Measurements from ENCODE around the gene DNAJB2. TPM values are rescaled to one million over a fixed set of nuclear protein-coding genes. Genes with fewer than 3 reads are reported as not detected.
A peak's percentile ranks its signal among the peaks of the same experiment; 100 is the strongest.
"Not testable (repeated sequence)": the region's sequence is repeated elsewhere in the genome, so short reads cannot be mapped to it uniquely, and the experiment has no call there.

The DNAJB2 gene
- total RNA-seq, 3 donors from 2014 or later: 49.9 to 88.3 (median 59.0) TPM

- H3K4me3 ChIP-seq: peak overlapping the region; percentile 55 to 76 (median 69)
- no peak for DNase-seq (ENCODE audit: low spot score in 2 of 2)
- H3K4me1 ChIP-seq: peaks cover 19 to 23% of the 10 kb centered on the region in 2 donors
- TF ChIP-seq, protein P1, sequence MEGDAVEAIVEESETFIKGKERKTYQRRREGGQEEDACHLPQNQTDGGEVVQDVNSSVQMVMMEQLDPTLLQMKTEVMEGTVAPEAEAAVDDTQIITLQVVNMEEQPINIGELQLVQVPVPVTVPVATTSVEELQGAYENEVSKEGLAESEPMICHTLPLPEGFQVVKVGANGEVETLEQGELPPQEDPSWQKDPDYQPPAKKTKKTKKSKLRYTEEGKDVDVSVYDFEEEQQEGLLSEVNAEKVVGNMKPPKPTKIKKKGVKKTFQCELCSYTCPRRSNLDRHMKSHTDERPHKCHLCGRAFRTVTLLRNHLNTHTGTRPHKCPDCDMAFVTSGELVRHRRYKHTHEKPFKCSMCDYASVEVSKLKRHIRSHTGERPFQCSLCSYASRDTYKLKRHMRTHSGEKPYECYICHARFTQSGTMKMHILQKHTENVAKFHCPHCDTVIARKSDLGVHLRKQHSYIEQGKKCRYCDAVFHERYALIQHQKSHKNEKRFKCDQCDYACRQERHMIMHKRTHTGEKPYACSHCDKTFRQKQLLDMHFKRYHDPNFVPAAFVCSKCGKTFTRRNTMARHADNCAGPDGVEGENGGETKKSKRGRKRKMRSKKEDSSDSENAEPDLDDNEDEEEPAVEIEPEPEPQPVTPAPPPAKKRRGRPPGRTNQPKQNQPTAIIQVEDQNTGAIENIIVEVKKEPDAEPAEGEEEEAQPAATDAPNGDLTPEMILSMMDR (IDR thresholded peaks at IDR 0.05): no peak
- intact Hi-C loops (cut with DNase I; ENCODE audit: low total_unique reads): no loop called here
- H3K9me3 ChIP-seq: no peaks in the 10 kb centered on the region
- peak overlapping the region; percentile 93 to 98 for H3K27ac ChIP-seq
- no peaks in the 10 kb centered on the region for H3K27me3 ChIP-seq
- H3K36me3 ChIP-seq: no peaks in the 10 kb centered on the region
These were observed 26.6 kb upstream of the DNAJB2 start for GRCh38 chr2:219252570-219252899.

- intact Hi-C loops (cut with DNase I; ENCODE audit: low total_unique reads): no loop called here
- TF ChIP-seq, protein P1 (IDR thresholded peaks at IDR 0.05): no peak
- TF ChIP-seq POLR2AphosphoS5 (IDR thresholded peaks at IDR 0.05): no peak
- TF ChIP-seq POLR2A (IDR thresholded peaks at IDR 0.05): no peak
- H3K4me1 ChIP-seq: peaks cover 17 to 18% of the 10 kb centered on the region in 2 donors
These were observed 26.0 kb upstream of the DNAJB2 start, which contains the start of gene TUBA4B for GRCh38 chr2:219252900-219253752. TSS of gene TUBA4B (plus strand) at chr2:219253243. CDS start at chr2:219253408, 165 bp downstream.

GRCh38 chr2:219253753-219254589 is 25.2 kb upstream of the DNAJB2 start, which contains the start of gene TUBA4A:
TSS of gene TUBA4A (minus strand) at chr2:219253918. CDS start at chr2:219253858, 60 bp downstream.
- peak; percentile 85 for DNase-seq (ENCODE audit: low spot score in 2 of 2)
- Histone ChIP-seq H3K27me3 (no peaks in the 10 kb centered on the region), H3K9me3 (no peaks in the 10 kb centered on the region), H3K4me3 (peak within 1 kb of the TSS; percentile 55 to 76 (median 69)), H3K27ac (peak within 1 kb of the TSS; percentile 93 to 98), H3K36me3 (no peaks in the 10 kb centered on the region), H3K4me1 (peaks cover 11% of the 10 kb centered on the region in 2 donors)
- TF ChIP-seq, protein P1 (IDR thresholded peaks at IDR 0.05): peak in 2 of 3 donors; percentile 25 to 27
- peak; percentile 83 for TF ChIP-seq POLR2A (IDR thresholded peaks at IDR 0.05)
- TF ChIP-seq POLR2AphosphoS5 (IDR thresholded peaks at IDR 0.05): peak; percentile 65 to 86 (median 67)
- intact Hi-C loops (cut with DNase I; ENCODE audit: low total_unique reads): no loop called here

More at GRCh38 chr2:219252900-219253752, 26.0 kb upstream of the DNAJB2 start, which contains the start of gene TUBA4B:
- Histone ChIP-seq H3K4me3 (peak within 1 kb of the TSS; percentile 55 to 76 (median 69)), H3K36me3 (no peaks in the 10 kb centered on the region), H3K9me3 (no peaks in the 10 kb centered on the region), H3K27me3 (no peaks in the 10 kb centered on the region), H3K27ac (peak within 1 kb of the TSS; percentile 93 to 98)
- no peak for DNase-seq (ENCODE audit: low spot score in 2 of 2)

DNA sequence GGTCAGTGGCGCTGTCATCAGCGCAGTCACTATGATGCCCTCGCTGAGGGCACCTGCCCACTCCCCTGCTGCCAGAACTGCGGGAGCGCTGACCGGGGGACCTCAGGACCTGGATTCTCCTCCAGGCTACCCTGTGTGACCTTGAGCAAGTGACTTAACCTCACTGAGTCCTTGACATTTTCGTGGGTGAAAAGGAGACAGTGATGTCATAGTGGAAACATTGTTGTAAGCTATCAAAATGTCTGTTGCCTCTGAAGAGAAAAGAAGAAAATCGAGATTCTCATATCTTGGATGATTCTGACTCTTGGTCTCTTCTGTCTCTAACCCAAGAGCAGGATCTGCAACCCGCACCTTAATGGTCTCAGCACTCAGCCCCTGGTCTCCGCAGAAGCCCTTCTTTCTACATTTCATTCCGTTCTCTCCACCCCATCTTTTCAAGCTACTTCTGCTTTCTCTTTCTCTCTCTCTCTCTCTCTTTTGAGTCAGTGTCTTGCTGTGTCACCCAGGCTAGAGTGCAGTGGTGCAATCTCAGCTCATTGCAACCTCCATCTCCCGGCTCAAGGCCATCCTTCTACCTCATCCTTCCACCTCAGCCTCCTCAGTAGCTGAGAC is 24.5 kb upstream of the DNAJB2 start:
- peak overlapping the region; percentile 93 to 98 for H3K27ac ChIP-seq
- peak overlapping the region; percentile 55 to 76 (median 69) for H3K4me3 ChIP-seq
- H3K4me1 ChIP-seq: peaks cover 9 to 11% of the 10 kb centered on the region in 2 donors
- intact Hi-C loops (cut with DNase I; ENCODE audit: low total_unique reads): no loop called here
- no peaks in the 10 kb centered on the region for H3K9me3 ChIP-seq
- TF ChIP-seq POLR2A (IDR thresholded peaks at IDR 0.05): no peak
- no peak for TF ChIP-seq POLR2AphosphoS5 (IDR thresholded peaks at IDR 0.05)
- TF ChIP-seq, protein P1 (IDR thresholded peaks at IDR 0.05): no peak
- H3K27me3 ChIP-seq: no peaks in the 10 kb centered on the region
- no peak for DNase-seq (ENCODE audit: low spot score in 2 of 2)
- H3K36me3 ChIP-seq: no peaks in the 10 kb centered on the region

DNA sequence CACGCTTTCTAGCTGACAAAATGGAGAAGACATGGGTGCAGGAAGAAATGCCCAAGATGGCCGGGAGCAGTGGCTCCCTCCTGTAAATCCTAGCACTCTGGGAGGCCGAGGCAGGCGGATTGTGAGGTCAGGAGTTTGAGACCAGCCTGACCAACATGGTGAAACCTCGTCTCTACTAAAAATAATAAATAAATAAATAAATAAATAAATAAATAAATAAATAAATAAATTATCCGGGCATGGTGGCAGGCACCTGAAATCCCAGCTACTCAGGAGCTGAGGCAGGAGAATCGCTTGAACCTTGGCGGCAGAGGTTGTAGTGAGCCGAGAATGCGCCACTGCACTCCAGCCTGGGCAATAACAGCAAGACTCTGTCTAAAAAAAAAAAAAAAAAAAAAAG is 20.2 kb upstream of the DNAJB2 start:
- H3K36me3 ChIP-seq; H3K4me1 ChIP-seq; H3K4me3 ChIP-seq; intact Hi-C loops (cut with DNase I; ENCODE audit: low total_unique reads); H3K27me3 ChIP-seq; H3K9me3 ChIP-seq; DNase-seq (ENCODE audit: low spot score in 2 of 2); H3K27ac ChIP-seq: not testable (repeated sequence)
